GM12878 (cell line): Measurements from ENCODE around the gene RASGRF2.

Experiments
- ATF3 ChIP-seq: IDR thresholded peaks from 2 replicates; pipeline ENCODE4 v1.6.1; 2011; ENCODE audit warnings: low read depth, mild to moderate bottlenecking, low read length, moderate library complexity, borderline replicate concordance; ENCODE audit errors: extremely low read depth
- CBX5 ChIP-seq: sonication (generic); IDR thresholded peaks from 2 replicates; pipeline ENCODE4 v1.6.1; 2016; ENCODE audit warnings: low read depth, moderate library complexity, mild to moderate bottlenecking, inconsistent platforms
- CEBPB ChIP-seq, 2 experiments: fragments of 150-350 bp in 1 of 2; IDR thresholded peaks; 2 replicates each; pipeline ENCODE4 v1.6.1; 2012 to 2014; ENCODE audit warnings: low read depth in 2 of 2, low read length in 2 of 2, borderline replicate concordance in 1 of 2, inconsistent platforms in 1 of 2
- CHD4 ChIP-seq: fragments of 200-600 bp; sonication (generic); IDR thresholded peaks from 2 replicates; pipeline ENCODE4 v1.6.1; 2016; ENCODE audit warnings: mild to moderate bottlenecking
- CTCF ChIP-seq, 3 experiments: IDR thresholded peaks in 2 of 3; conservative IDR thresholded peaks in 1 of 3; 2 replicates each; pipeline ENCODE4 v1.5.1; 2011; ENCODE audit warnings: low read depth in 3 of 3, low read length in 3 of 3, mild to moderate bottlenecking in 3 of 3, control low read depth in 2 of 3, moderate library complexity in 2 of 3, inconsistent platforms in 1 of 3, mixed read lengths in 1 of 3; ENCODE audit not compliant: control insufficient read depth in 2 of 3, insufficient read depth in 1 of 3; ENCODE audit errors: extremely low read depth in 1 of 3
- ELK1 ChIP-seq: IDR thresholded peaks from 2 replicates; pipeline ENCODE4 v1.6.1; 2012; ENCODE audit warnings: low read depth, low read length, improper control_type of control experiment
- EZH2 ChIP-seq: IDR thresholded peaks from 2 replicates; pipeline ENCODE4 v1.6.1; 2012; ENCODE audit warnings: low read depth, mild to moderate bottlenecking, control low read depth, inconsistent platforms, low read length, borderline replicate concordance; ENCODE audit not compliant: control insufficient read depth
- GABPA ChIP-seq: IDR thresholded peaks from 2 replicates; pipeline ENCODE4 v1.6.1; 2014; ENCODE audit warnings: antibody characterized with exemption, low read depth, mild to moderate bottlenecking, inconsistent platforms
- HCFC1 ChIP-seq: fragments of 150-350 bp; IDR thresholded peaks from 2 replicates; pipeline ENCODE4 v1.6.1; 2014; ENCODE audit warnings: low read length
- KDM1A ChIP-seq: fragments of 200-600 bp; sonication (generic); IDR thresholded peaks from 2 replicates; pipeline ENCODE4 v1.6.1; 2016; ENCODE audit warnings: borderline replicate concordance
- NFYA ChIP-seq: IDR thresholded peaks from 2 replicates; pipeline ENCODE4 v1.6.1; 2011; ENCODE audit warnings: low read depth, mild to moderate bottlenecking, low read length, improper control_type of control experiment, borderline replicate concordance
- PBX3 ChIP-seq: IDR thresholded peaks from 2 replicates; pipeline ENCODE4 v1.6.1; 2011; ENCODE audit warnings: mild to moderate bottlenecking, low read depth, low read length, moderate library complexity; ENCODE audit not compliant: insufficient replicate concordance
- TAF1 ChIP-seq: IDR thresholded peaks from 2 replicates; pipeline ENCODE4 v1.6.1; 2011; ENCODE audit warnings: mild to moderate bottlenecking, low read depth, low read length, borderline replicate concordance

GRCh38 chr5:81225463-81225862 lies 265.3 kb downstream of the RASGRF2 start:
- TF ChIP-seq HCFC1 = no peak
- no peak for TF ChIP-seq CEBPB (IDR thresholded peaks at IDR 0.05; ENCODE audit: borderline replicate concordance in 1 of 2, low read depth in 2 of 2, low read length in 2 of 2)
- no peak for TF ChIP-seq NFYA
- TF ChIP-seq CTCF (IDR thresholded peaks at IDR 0.05 in 2 of 3, conservative IDR thresholded peaks at IDR 0.05 in 1 of 3; ENCODE audit: control insufficient read depth in 2 of 3, extremely low read depth in 1 of 3, insufficient read depth in 1 of 3, low read depth in 3 of 3, low read length in 3 of 3) = no peak
- TF ChIP-seq KDM1A = no peak
- TF ChIP-seq EZH2 = no peak
- no peak for TF ChIP-seq ATF3
- TF ChIP-seq ELK1 = no peak
- no peak for TF ChIP-seq CBX5
- TF ChIP-seq CHD4 = no peak
- no peak for TF ChIP-seq GABPA
- TF ChIP-seq TAF1 = no peak
- no peak for TF ChIP-seq PBX3
